SK-N-MC (cell line): ENCODE results near the gene HCN1.

Experiments used
- EZH2 ChIP-seq: fragments of 200-600 bp; sonication (generic); IDR thresholded peaks from one replicate; pipeline ENCODE4 v1.6.1; 2017; ENCODE audit warnings: antibody characterized with exemption
- FOXP2 ChIP-seq: optimal IDR thresholded peaks from 2 replicates; pipeline ENCODE3; 2011; ENCODE audit warnings: mild to moderate bottlenecking, moderate library complexity; ENCODE audit not compliant: insufficient read depth; ENCODE audit errors: extremely low read length, control extremely low read depth
- POLR2AphosphoS5 ChIP-seq: IDR thresholded peaks from 2 replicates; pipeline ENCODE4 v1.6.1; 2012; ENCODE audit warnings: mild to moderate bottlenecking, low read depth, low read length, borderline replicate concordance

DNA sequence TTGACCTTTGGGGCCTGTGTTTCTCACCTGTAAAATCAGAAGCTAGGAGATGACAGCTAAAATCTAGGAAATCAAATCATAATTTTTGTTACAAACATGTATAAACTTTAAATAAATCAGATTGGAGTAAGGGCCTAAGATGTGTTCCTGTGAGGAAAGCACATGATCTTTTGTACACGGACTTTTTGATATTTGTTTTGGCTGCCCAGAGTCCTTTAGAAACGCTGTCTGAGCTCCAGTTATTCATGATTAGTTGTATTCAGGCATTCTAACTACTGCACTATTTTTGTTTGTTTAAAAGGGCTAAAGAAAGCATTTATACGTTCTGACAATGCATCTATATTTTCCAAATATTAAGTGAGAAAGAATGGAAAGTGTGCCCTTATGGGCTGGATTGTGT, 94.8 kb downstream of the HCN1 start:
- no peak for TF ChIP-seq EZH2
- no peak for TF ChIP-seq FOXP2
- no peak for TF ChIP-seq POLR2AphosphoS5
